Thyroid gland (tissue), 4 donors: Measurements from ENCODE around the gene ADAMTS16.

Experiments used
- POLR2A ChIP-seq, 2 donors: fragments of 450-650 bp; IDR thresholded peaks; one replicate each; pipeline ENCODE4 v1.6.1; 2017; ENCODE audit warnings: antibody characterized with exemption in 2 of 2, mild to moderate bottlenecking in 2 of 2, moderate library complexity in 1 of 2
- TF ChIP-seq, protein P1 (sequence below), 6 experiments: fragments of 200-600 bp in 3 of 6; fragments of 450-650 bp in 3 of 6; sonication (generic) in 3 of 6; IDR thresholded peaks; one replicate each; pipeline ENCODE4 v1.5.1; 2016 to 2019; ENCODE audit warnings: antibody characterized with exemption in 6 of 6, mild to moderate bottlenecking in 2 of 6, inconsistent platforms in 1 of 6, moderate library complexity in 1 of 6

GRCh38 chr5:5181650-5182324 lies 41.7 kb downstream of the ADAMTS16 start:
- TF ChIP-seq, protein P1, sequence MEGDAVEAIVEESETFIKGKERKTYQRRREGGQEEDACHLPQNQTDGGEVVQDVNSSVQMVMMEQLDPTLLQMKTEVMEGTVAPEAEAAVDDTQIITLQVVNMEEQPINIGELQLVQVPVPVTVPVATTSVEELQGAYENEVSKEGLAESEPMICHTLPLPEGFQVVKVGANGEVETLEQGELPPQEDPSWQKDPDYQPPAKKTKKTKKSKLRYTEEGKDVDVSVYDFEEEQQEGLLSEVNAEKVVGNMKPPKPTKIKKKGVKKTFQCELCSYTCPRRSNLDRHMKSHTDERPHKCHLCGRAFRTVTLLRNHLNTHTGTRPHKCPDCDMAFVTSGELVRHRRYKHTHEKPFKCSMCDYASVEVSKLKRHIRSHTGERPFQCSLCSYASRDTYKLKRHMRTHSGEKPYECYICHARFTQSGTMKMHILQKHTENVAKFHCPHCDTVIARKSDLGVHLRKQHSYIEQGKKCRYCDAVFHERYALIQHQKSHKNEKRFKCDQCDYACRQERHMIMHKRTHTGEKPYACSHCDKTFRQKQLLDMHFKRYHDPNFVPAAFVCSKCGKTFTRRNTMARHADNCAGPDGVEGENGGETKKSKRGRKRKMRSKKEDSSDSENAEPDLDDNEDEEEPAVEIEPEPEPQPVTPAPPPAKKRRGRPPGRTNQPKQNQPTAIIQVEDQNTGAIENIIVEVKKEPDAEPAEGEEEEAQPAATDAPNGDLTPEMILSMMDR (IDR thresholded peaks at IDR 0.05), result no peak
- no peak for TF ChIP-seq POLR2A (IDR thresholded peaks at IDR 0.05)
